LHCN-M2 (cell line): Measurements from ENCODE around the gene FFAR1. TPM values are rescaled to one million over a fixed set of nuclear protein-coding genes. Genes with fewer than 3 reads are reported as not detected.

Source experiments
- DNase-seq: peaks from one replicate; pipeline ENCODE4 v3.0.0-alpha.2; 2012; ENCODE audit warnings: low read depth
- polyA plus RNA-seq: library from polyadenylated mRNA; unstranded; fragments of >200 nt; gene quantifications from one replicate; pipeline ENCODE4 v1.2.1, GENCODE V29; 2012; ENCODE audit warnings: missing spikeins
- total RNA-seq: library from RNA; depleted of rRNA; stranded (reverse); fragments of >200 nt; gene quantifications from 2 replicates; pipeline ENCODE4 v1.2.3, GENCODE V29; 2014; rRNA removed

The FFAR1 gene
- total RNA-seq, result not detected in 2 replicates
- polyA plus RNA-seq, result not detected

- no peak for DNase-seq
Measured at GRCh38 chr19:35347171-35347929, at the start of gene FFAR1. Gene FFAR1, plus strand, starts transcription at chr19:35347902. Its CDS starts 3,650 bp downstream, at chr19:35351552.

GRCh38 chr19:35297922-35298321, 49.8 kb upstream of the FFAR1 start:
- no peak for DNase-seq

GRCh38 chr19:35298561-35298972, 49.1 kb upstream of the FFAR1 start:
- DNase-seq, result no peak

DNA sequence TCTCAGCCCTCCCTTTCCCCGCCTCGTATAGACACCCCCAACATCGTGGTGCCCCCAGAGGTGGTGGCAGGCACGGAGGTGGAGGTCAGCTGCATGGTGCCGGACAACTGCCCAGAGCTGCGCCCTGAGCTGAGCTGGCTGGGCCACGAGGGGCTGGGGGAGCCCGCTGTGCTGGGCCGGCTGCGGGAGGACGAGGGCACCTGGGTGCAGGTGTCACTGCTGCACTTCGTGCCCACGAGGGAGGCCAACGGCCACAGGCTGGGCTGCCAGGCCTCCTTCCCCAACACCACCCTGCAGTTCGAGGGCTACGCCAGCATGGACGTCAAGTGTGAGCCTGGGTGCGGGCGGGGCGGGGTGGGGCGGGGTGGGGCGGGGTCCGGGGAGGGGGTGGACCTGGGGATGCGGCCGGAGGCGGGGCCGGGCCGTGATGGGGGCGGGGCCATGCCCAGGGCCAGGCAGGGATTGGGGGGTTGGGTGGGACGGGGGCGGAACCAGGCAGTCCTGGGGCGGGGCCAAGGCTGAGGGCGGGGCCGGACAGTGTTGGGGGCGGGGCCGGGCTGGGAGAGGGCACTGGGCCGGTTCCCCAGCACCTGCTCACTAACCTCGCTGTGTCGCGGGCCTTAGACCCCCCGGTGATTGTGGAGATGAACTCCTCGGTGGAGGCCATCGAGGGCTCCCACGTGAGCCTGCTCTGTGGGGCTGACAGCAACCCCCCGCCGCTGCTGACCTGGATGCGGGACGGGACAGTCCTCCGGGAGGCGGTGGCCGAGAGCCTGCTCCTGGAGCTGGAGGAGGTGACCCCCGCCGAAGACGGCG, 48.0 kb upstream of the FFAR1 start:
- DNase-seq, result no peak

GRCh38 chr19:35300339-35300649, 47.4 kb upstream of the FFAR1 start:
- DNase-seq, result no peak

GRCh38 chr19:35301961-35302360, 45.7 kb upstream of the FFAR1 start:
- DNase-seq, result no peak

DNA sequence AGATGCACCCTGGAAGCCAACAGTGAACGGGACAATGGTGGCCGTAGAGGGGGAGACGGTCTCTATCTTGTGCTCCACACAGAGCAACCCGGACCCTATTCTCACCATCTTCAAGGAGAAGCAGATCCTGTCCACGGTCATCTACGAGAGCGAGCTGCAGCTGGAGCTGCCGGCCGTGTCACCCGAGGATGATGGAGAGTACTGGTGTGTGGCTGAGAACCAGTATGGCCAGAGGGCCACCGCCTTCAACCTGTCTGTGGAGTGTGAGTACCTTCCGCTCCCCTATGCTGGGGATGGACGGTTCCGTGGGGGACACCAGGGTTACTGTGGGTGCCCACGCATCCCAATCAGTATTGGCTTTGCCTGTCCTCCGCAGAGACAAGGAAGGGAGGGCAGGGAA, 45.3 kb upstream of the FFAR1 start:
- DNase-seq, result no peak

DNA sequence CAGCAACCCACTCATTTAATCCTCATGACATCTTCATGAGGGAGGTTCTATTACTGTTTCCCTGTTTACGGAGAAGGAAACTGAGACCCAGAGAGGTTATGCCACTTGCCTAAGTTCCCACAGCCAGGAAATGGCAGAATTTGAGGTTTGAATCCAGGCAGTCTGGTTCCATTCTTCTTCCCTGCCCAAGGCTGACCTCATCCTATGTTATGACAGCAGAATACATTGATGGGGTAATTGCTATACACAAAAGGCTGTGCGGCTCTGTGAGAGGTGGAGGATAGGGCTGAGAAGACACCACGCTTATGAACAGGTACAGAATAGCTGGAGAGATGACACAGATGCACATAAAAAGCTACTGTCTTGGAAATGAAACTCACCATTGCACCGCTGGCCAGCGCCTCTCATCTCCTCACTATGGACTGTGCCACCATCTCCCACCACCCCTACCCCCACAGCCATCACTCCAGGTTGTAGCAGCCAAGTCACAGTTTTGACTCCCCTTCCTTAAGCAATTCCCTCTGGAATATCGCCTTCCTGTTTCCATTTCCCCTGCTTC, 44.3 kb upstream of the FFAR1 start:
- no peak for DNase-seq

- no peak for DNase-seq
Measured at GRCh38 chr19:35304036-35304435, 43.7 kb upstream of the FFAR1 start.

GRCh38 chr19:35305181-35305580, 42.5 kb upstream of the FFAR1 start:
- DNase-seq, result no peak

DNA sequence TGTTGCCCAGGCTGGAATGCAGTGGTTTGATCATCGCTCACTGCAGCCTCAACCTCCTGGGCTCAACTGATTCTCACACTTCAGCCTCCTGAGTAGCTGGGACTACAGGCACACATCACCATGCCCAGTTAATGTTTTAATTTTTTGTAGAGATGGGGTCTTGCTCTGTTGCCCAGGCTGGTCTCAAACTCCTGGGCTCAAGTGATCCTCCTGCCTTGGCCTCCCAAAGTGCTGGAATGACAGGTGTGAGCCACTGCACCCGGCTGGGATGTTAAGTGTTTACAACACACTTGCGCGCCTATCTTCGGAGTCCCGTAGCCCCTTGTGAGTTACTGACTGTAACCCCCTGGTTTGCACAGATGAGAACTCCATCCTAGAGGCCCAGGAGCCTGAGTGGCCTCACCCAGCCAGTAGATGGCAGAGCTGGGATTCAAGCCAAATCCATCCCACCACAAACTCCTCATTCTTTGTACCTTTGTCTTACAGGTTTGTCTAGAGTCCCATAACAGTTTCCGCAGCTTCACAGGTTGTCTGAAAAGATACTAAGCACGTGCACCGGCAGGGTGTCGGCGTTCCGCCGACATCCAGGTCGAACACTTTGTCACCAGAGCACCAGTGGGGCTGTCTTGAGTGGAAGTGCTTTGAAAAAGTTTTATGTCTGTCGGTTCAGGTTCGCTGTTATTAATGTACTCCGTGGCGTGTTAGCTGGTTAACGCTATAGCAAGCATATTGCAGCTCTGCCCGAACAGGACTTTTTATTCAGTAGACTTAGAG, 41.0 kb upstream of the FFAR1 start:
- DNase-seq, result no peak

DNA sequence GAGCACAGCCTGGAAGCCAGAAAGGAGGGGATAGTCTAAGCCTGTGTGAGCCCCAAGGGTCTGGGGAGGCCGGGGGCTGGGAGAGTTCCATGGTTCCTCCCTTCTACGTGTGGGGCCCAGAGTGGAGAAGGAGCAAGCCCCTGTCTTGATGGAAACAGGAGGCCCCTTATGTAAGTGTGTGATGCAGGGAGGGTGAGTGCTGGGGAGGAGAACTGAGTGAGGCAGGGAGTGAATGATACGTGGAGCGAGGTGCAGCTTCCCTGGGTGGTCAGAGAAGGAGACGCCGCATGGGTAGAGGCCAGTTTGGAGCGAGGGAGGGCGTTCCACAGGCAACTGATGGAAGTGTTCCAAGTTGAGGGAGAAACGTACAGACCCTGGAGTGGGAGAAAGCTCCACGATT, 39.8 kb upstream of the FFAR1 start:
- no peak for DNase-seq

DNA sequence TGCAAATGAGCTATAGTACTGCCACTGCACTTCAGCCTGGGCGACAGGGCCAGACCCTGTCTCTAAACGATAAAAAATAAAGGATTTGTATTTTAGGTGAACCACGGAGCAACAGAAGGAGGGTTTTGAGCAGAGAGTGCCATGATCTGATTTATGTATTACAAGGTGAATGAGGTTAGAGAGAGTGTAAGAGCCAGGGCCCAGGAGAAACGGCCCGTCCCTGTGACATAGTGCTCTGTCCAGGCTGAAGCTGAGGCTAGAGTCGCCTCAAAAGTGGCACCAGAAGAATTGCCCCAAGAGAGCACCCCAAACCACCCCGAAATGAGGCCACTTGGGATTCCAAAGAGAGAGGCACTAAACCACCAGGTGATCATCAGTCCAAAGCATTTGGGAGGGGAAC, 38.8 kb upstream of the FFAR1 start:
- DNase-seq, result no peak

GRCh38 chr19:35309481-35310279, 38.0 kb upstream of the FFAR1 start:
- no peak for DNase-seq

GRCh38 chr19:35310331-35310730, 37.4 kb upstream of the FFAR1 start:
- DNase-seq, result no peak

DNA sequence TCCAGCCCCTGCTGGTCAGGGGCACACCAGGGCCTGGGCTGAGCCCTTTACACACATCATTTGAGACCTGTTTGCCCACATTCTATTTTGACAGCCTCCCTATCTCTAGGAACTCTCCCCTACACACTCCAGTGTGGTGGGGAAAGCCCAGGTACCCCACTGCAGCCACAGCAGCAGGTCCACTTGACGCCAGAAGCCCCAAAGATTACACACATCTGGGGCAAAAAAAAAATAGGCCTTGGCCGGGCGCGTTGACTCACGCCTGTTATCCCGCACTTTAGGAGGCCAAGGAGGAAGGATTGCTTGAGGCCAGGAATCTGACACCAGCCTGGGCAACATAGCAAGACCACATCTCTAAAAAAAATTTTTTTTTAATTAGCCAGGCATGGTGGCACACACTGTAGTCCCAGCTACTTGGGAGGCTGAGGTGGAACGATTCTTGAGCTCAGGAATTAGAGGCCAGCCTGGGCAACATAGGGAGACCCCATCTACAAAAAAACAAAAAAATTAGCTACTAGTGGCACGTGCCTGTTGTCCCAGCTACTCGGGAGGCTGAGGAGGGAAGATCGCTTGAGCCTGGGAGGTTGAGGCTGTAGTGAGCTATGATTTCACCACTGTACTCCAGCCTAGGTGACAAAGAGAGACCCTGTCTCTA, 36.8 kb upstream of the FFAR1 start:
- DNase-seq, result no peak

DNA sequence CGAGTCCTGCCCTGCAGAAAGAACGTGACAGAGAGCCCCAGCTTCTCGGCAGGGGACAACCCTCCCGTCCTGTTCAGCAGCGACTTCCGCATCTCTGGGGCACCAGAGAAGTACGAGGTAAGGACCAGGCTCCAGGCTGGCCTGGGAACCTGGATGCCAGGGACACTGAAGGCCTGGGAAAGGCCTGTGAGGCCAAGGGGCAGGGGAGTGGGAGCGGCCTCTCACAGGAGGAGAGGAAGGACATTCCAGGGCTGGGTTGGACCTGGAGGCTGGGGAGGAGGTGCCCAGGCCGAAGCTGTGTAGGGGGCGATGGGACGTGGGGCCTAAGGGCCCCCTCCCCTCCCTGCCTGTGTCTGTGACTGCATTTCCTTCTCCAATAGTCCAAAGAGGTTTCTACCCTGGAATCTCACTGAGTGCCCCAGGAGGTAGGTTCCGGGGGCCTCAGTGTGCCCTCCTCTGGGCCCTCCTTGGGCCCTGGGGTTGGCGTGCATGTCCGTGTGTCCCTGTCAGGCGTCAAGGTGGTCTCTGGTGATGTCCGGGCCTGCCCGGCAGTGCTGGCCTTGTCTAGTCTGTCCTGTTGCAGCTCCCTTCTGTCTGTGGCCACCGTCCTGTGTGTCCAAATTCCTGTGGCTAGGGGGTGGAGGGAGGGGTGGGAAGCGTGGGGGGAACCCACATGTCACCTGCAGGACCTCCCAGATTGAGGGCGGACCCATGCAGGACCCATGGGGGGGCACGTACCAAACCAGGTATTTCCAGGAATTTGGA, 35.6 kb upstream of the FFAR1 start:
- DNase-seq, result no peak

DNA sequence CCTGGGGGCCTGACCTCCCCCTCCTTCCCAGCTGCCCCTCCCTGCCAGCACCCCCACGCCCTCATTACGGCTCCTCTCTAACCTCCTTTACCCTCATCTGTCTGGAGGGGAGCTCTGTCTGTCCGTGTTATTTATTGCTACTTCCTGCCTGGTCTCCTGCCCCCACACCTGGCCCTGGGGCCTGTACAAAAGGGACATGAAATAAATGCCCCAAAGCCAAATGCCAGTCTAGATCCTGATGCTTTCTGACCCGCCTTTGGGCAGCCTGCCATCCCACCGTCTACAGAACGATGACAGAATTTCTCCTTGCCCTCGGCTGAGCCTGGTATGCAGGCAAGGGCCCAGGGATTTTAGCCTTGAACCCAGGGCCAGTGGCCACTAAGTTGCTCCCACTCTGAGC, 34.1 kb upstream of the FFAR1 start:
- no peak for DNase-seq

DNA sequence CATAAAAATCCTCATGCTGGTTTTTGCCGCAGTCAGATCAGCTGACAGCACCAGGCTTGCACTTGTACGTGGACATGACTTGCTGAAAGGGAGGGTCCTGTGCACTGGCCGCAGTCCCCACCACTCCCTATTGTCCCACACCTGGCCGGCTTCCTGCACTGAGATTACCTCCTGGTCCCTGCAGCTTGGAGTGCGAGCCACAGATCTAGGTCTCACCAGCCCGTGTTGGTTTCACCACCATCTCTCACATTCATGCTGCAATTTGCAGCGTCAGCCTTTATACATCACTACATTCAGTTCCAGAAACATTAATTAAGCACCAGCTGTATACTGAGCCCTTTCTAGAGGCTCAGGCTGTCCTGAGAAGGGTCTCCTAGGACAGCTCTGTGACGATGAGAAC, 33.7 kb upstream of the FFAR1 start:
- no peak for DNase-seq
